NCI-H2029 treated with DMSO at 0.1 percent for 48 hours (cell line): ENCODE data around the gene KCNT1.
"Not testable (repeated sequence)": the region's sequence is repeated elsewhere in the genome, so short reads cannot be mapped to it uniquely, and the experiment has no call there.

Experiments
- DNase-seq: peaks from one replicate; lab custom pipeline; 2025; lab: John Stamatoyannopoulos, UW

Gene KCNT1

GRCh38 chr9:135701959-135702721, at the start of gene KCNT1:
KCNT1 (plus strand) TSS chr9:135702185; CDS start chr9:135702259, 74 bp downstream.
- DNase-seq, result no peak

- no peak for DNase-seq
Observed at GRCh38 chr9:135655317-135655716, 46.7 kb upstream of the KCNT1 start.

- DNase-seq, result no peak
Observed at GRCh38 chr9:135657416-135657815, 44.6 kb upstream of the KCNT1 start.

- DNase-seq, result no peak
Observed at GRCh38 chr9:135659252-135659651, 42.7 kb upstream of the KCNT1 start.

- no peak for DNase-seq
Observed at GRCh38 chr9:135660407-135660806, 41.6 kb upstream of the KCNT1 start.

GRCh38 chr9:135661816-135662560, 40.0 kb upstream of the KCNT1 start:
- no peak for DNase-seq

- no peak for DNase-seq
Observed at GRCh38 chr9:135662758-135663450, 39.1 kb upstream of the KCNT1 start, which contains the start of gene LCN9. LCN9 (plus strand) TSS chr9:135663309; CDS start chr9:135663322, 13 bp downstream.

GRCh38 chr9:135663451-135663770, 38.6 kb upstream of the KCNT1 start:
- no peak for DNase-seq

GRCh38 chr9:135663857-135664256, 38.1 kb upstream of the KCNT1 start:
- no peak for DNase-seq

- DNase-seq, result no peak
Observed at GRCh38 chr9:135664266-135664665, 37.7 kb upstream of the KCNT1 start.

- no peak for DNase-seq
Observed at GRCh38 chr9:135664801-135665794, 36.9 kb upstream of the KCNT1 start.

- no peak for DNase-seq
Observed at GRCh38 chr9:135665795-135666189, 36.2 kb upstream of the KCNT1 start.

- DNase-seq, result no peak
Observed at GRCh38 chr9:135666534-135667462, 35.2 kb upstream of the KCNT1 start.

GRCh38 chr9:135667463-135668001, 34.5 kb upstream of the KCNT1 start:
- peak; percentile 0 for DNase-seq

GRCh38 chr9:135669018-135669417, 33.0 kb upstream of the KCNT1 start:
- not testable (repeated sequence) for DNase-seq

- DNase-seq, result no peak
Observed at GRCh38 chr9:135669616-135670285, 32.2 kb upstream of the KCNT1 start.

GRCh38 chr9:135670721-135671590, 31.0 kb upstream of the KCNT1 start:
- DNase-seq, result no peak

GRCh38 chr9:135671591-135672041, 30.4 kb upstream of the KCNT1 start:
- no peak for DNase-seq
